ENCODE data around the gene INTS13. TPM values are rescaled to one million over a fixed set of nuclear protein-coding genes. Genes with fewer than 3 reads are reported as not detected.

The INTS13 gene
- total and polyA plus RNA-seq, 2 of the 8 experiments (the other 6 are each of a cell fraction or from before 2014, with no cell fraction given), result 20.5 to 58.2 TPM

- H3K4me3 ChIP-seq (ENCODE audit: extremely low read depth in 1 of 4, insufficient read depth in 2 of 4, low read depth in 3 of 4, low read length in 4 of 4), result no peak overlapping the region
- no peak overlapping the region for H2BK20ac ChIP-seq (ENCODE audit: low read length)
- no peak overlapping the region for H2BK15ac ChIP-seq (ENCODE audit: low read length)
- H2BK5ac ChIP-seq (ENCODE audit: low read depth, low read length), result no peak overlapping the region
- no peak overlapping the region for H3K18ac ChIP-seq (ENCODE audit: extremely low read depth, low read length)
- H2AFZ ChIP-seq (ENCODE audit: low read length), result no peak overlapping the region
- ChIA-PET POLR2A (ENCODE audit: partially characterized antibody) (no interaction called here), CTCF (ENCODE audit: partially characterized antibody) (interaction anchor here (2.8 to 7.0 kb wide), 3 partner anchors 8 to 22 kb away, joined by 7 to 96 read pairs (median 36); no protein-coding TSS in a partner anchor)
- H3K27ac ChIP-seq (ENCODE audit: low read depth, low read length), result no peak overlapping the region
- H2BK12ac ChIP-seq (ENCODE audit: low read depth, low read length), result no peak overlapping the region
- no peak overlapping the region for H3K9ac ChIP-seq (replicated peaks in 1 of 4; ENCODE audit: extremely low read depth in 1 of 4, low read depth in 3 of 4, low read length in 3 of 4)
- H3K4ac ChIP-seq (replicated peaks; ENCODE audit: insufficient read length, low read depth, low read length), result no peak overlapping the region
- 89% methylated on average over 7 of the region's 7 CpGs; no CpG with 5 or more reads in 1 of the 2 experiments for WGBS, 2 experiments (ENCODE audit: extremely low coverage in 1 of 2, insufficient coverage in 1 of 2, insufficient read length in 1 of 2, insufficient replicate concordance in 2 of 2, low coverage in 1 of 2, low lambda C conversion rate in 2 of 2, missing lambda C conversion rate in 1 of 2)
- H3K23ac ChIP-seq (ENCODE audit: insufficient read length), result no peak overlapping the region
- no peak overlapping the region for H2BK120ac ChIP-seq (replicated peaks; ENCODE audit: low read depth, low read length)
- H4K20me1 ChIP-seq (replicated peaks in 1 of 2; ENCODE audit: control insufficient read depth in 1 of 2, insufficient read depth in 2 of 2, low read length in 2 of 2), result no peaks in the 10 kb centered on the region
- no peak overlapping the region for H3K56ac ChIP-seq (replicated peaks; ENCODE audit: insufficient read length, low read depth, low read length)
- no peak for FAIRE-seq
- H4K8ac ChIP-seq (ENCODE audit: extremely low read depth, insufficient read depth, low read length), result no peak overlapping the region
- no peak overlapping the region for H3K14ac ChIP-seq (ENCODE audit: insufficient read length)
- no peak overlapping the region for H4K5ac ChIP-seq (ENCODE audit: insufficient read length, low read depth, low read length)
- no peaks in the 10 kb centered on the region for H3K9me3 ChIP-seq (ENCODE audit: insufficient read depth in 2 of 2, low read depth in 1 of 2, low read length in 1 of 2)
- no peak overlapping the region for H3K4me2 ChIP-seq (ENCODE audit: insufficient read depth in 1 of 2, low read depth in 2 of 2, low read length in 2 of 2)
- H4K91ac ChIP-seq (replicated peaks; ENCODE audit: insufficient read length, low read length), result no peak overlapping the region
- H3K27me3 ChIP-seq (replicated peaks in 1 of 4; ENCODE audit: control insufficient read depth in 3 of 4, extremely low read depth in 1 of 4, insufficient read depth in 3 of 4, low read length in 3 of 4), result 0 out of 7 replicates have a peak, but pooled peaks cover 0 to 2% (median 0%) of the 10 kb centered on the region in 4 experiments
- H3K23me2 ChIP-seq (ENCODE audit: low read depth, low read length), result no peaks in the 10 kb centered on the region
- no peaks in the 10 kb centered on the region for H3K79me1 ChIP-seq (ENCODE audit: low read depth, low read length)
- H2AK5ac ChIP-seq (ENCODE audit: low read depth, low read length), result no peak overlapping the region
- H3K4me1 ChIP-seq (replicated peaks in 1 of 4; ENCODE audit: control insufficient read depth in 3 of 4, insufficient read depth in 4 of 4, low read length in 3 of 4), result no peaks in the 10 kb centered on the region
- H3K36me3 ChIP-seq (ENCODE audit: control insufficient read depth in 2 of 4, insufficient read depth in 4 of 4, low read length in 3 of 4), result no peaks in the 10 kb centered on the region
- no peaks in the 10 kb centered on the region for H3K79me2 ChIP-seq (ENCODE audit: control insufficient read depth in 1 of 2, insufficient read depth in 2 of 2, low read length in 2 of 2)
- DNase-seq (ENCODE audit: low read depth in 1 of 2, low spot score in 2 of 2), result no peak
- no peak for TF ChIP-seq YY1 (IDR thresholded peaks at IDR 0.05; ENCODE audit: low read depth, low read length)
- no peak for TF ChIP-seq KDM4A (IDR thresholded peaks at IDR 0.05; ENCODE audit: low read depth, low read length, severe bottlenecking)
- TF ChIP-seq SUZ12 (IDR thresholded peaks at IDR 0.05; ENCODE audit: low read length), result no peak
- TF ChIP-seq EP300 (IDR thresholded peaks at IDR 0.05; ENCODE audit: borderline replicate concordance in 1 of 2, low read depth in 2 of 2, low read length in 2 of 2), result no peak
- no peak for TF ChIP-seq SRF (IDR thresholded peaks at IDR 0.05; ENCODE audit: low read depth, low read length)
- no peak for TF ChIP-seq TEAD4 (IDR thresholded peaks at IDR 0.05; ENCODE audit: low read depth, low read length)
- no peak for TF ChIP-seq CREB1 (IDR thresholded peaks at IDR 0.05)
- TF ChIP-seq MAX (IDR thresholded peaks at IDR 0.05), result no peak
- no peak for TF ChIP-seq POU5F1 (IDR thresholded peaks at IDR 0.05; ENCODE audit: low read depth, low read length)
- no peak for TF ChIP-seq JUN (IDR thresholded peaks at IDR 0.05; ENCODE audit: low read depth, low read length)
- TF ChIP-seq POLR2AphosphoS5 (IDR thresholded peaks at IDR 0.05; ENCODE audit: low read depth, low read length), result no peak
Observed at GRCh38 chr12:26874501-26875296, 63.1 kb downstream of the INTS13 start.
